Measurements from ENCODE around the gene TOR1A. TPM values are rescaled to one million over a fixed set of nuclear protein-coding genes. Genes with fewer than 3 reads are reported as not detected.
"Not testable (repeated sequence)": the region's sequence is repeated elsewhere in the genome, so short reads cannot be mapped to it uniquely, and the experiment has no call there.

TOR1A gene
- total and polyA plus RNA-seq, 12 donors = 10.9 to 19.8 (median 13.3) TPM

- Histone ChIP-seq H3K27me3 (peaks cover 0 to 11% (median 0%) of the 10 kb centered on the region in 7 donors), H3K4me3 (no peak overlapping the region), H3K36me3 (no peaks in the 10 kb centered on the region), H3K9me3 (no peaks in the 10 kb centered on the region), H3K4me1 (peaks cover 5 to 6% (median 5%) of the 10 kb centered on the region in 9 donors), H3K27ac (no peak overlapping the region)
- intact Hi-C loops (cut with DNase I) = no loop called here
- 40% methylated on average over 6 of the region's 6 CpGs for WGBS, 2 donors
- DNase-seq = no peak
- no peak for TF ChIP-seq CTCF (IDR thresholded peaks at IDR 0.05)
- no peak for ATAC-seq
These were observed 25.0 kb downstream of the TOR1A start for GRCh38 chr9:129798973-129799372.

GRCh38 chr9:129796029-129796428 is 27.9 kb downstream of the TOR1A start:
- DNase-seq; H3K36me3 ChIP-seq; H3K4me3 ChIP-seq; intact Hi-C loops (cut with DNase I); ATAC-seq; H3K4me1 ChIP-seq; H3K9me3 ChIP-seq; H3K27ac ChIP-seq: not testable (repeated sequence)
- peaks cover 0 to 14% (median 0%) of the 10 kb centered on the region in 7 donors for H3K27me3 ChIP-seq
- 78 to 89% methylated on average over 2 of the region's 2 CpGs for WGBS, 2 donors

GRCh38 chr9:129794549-129794948 is 29.4 kb downstream of the TOR1A start:
- Histone ChIP-seq H3K27ac (no peak overlapping the region), H3K9me3 (no peaks in the 10 kb centered on the region), H3K4me1 (peaks cover 0 to 8% (median 0%) of the 10 kb centered on the region in 9 donors), H3K36me3 (no peaks in the 10 kb centered on the region), H3K27me3 (peaks cover 0 to 14% (median 0%) of the 10 kb centered on the region in 7 donors), H3K4me3 (no peak overlapping the region)
- no peak for DNase-seq
- WGBS, 2 donors = 80 to 83% methylated on average over 8 of the region's 8 CpGs
- intact Hi-C loops (cut with DNase I) = loop anchor here in 1 of 10 donors (5.0 kb wide), 1 partner anchor 662 kb away; no protein-coding TSS in a partner anchor
- no peak for TF ChIP-seq CTCF (IDR thresholded peaks at IDR 0.05)
- no peak for ATAC-seq

GRCh38 chr9:129786481-129786880 is 37.5 kb downstream of the TOR1A start:
- no peaks in the 10 kb centered on the region for H3K9me3 ChIP-seq
- ATAC-seq (no peak), DNase-seq (no peak)
- peaks cover 0 to 14% (median 0%) of the 10 kb centered on the region in 9 donors for H3K4me1 ChIP-seq
- 66 to 77% methylated on average over 10 of the region's 10 CpGs for WGBS, 2 donors
- no peak overlapping the region for H3K4me3 ChIP-seq
- no peaks in the 10 kb centered on the region for H3K36me3 ChIP-seq
- H3K27ac ChIP-seq = no peak overlapping the region
- peaks cover 0 to 20% (median 8%) of the 10 kb centered on the region in 7 donors for H3K27me3 ChIP-seq
- no peak for TF ChIP-seq CTCF (IDR thresholded peaks at IDR 0.05)
- intact Hi-C loops (cut with DNase I) = loop anchor here in 3 of 10 donors (5.0 to 10.0 kb wide), 3 partner anchors 49 to 652 kb away; no protein-coding TSS in a partner anchor

GRCh38 chr9:129785866-129786265 is 38.1 kb downstream of the TOR1A start:
- Histone ChIP-seq H3K9me3 (no peaks in the 10 kb centered on the region), H3K4me1 (peaks cover 0 to 14% (median 0%) of the 10 kb centered on the region in 9 donors), H3K36me3 (no peaks in the 10 kb centered on the region), H3K27ac (no peak overlapping the region), H3K4me3 (no peak overlapping the region), H3K27me3 (peaks cover 0 to 20% (median 8%) of the 10 kb centered on the region in 7 donors)
- WGBS, 2 donors = 85 to 91% methylated on average over 1 of the region's 1 CpG
- ATAC-seq (no peak), DNase-seq (no peak)
- intact Hi-C loops (cut with DNase I) = loop anchor here in 3 of 10 donors (5.0 to 10.0 kb wide), 3 partner anchors 49 to 651 kb away; no protein-coding TSS in a partner anchor
- TF ChIP-seq CTCF (IDR thresholded peaks at IDR 0.05) = no peak

GRCh38 chr9:129784970-129785369 is 39.0 kb downstream of the TOR1A start:
- H3K36me3 ChIP-seq, DNase-seq, H3K4me1 ChIP-seq, H3K27ac ChIP-seq, H3K4me3 ChIP-seq, H3K9me3 ChIP-seq, ATAC-seq: not testable (repeated sequence)
- WGBS, 2 donors = 73 to 74% methylated on average over 11 of the region's 11 CpGs
- H3K27me3 ChIP-seq = peaks cover 0 to 20% (median 8%) of the 10 kb centered on the region in 7 donors
- intact Hi-C loops (cut with DNase I) = loop anchor here (1.0 to 10.0 kb wide), 6 partner anchors 48 to 653 kb away; partner anchors contain the start of gene ASB6 (in 5 of the 10)

Measured in heart right ventricle (tissue), 16 donors.